ENCODE results near the gene NGEF. TPM values are rescaled to one million over a fixed set of nuclear protein-coding genes. Genes with fewer than 3 reads are reported as not detected.
A peak's percentile ranks its signal among the peaks of the same experiment; 100 is the strongest.

Gene NGEF
- total and polyA plus RNA-seq, 8 donors: 2.6 to 30.9 (median 5.9) TPM

GRCh38 chr2:232900811-232901735 lies 112.0 kb downstream of the NGEF start:
- DNase-seq: peak in 1 of 2 donors; percentile 20
- H3K27me3 ChIP-seq: peaks cover 0 to 14% (median 0%) of the 10 kb centered on the region in 3 donors
- H3K9me3 ChIP-seq: no peaks in the 10 kb centered on the region
- intact Hi-C loops (cut with DNase I; ENCODE audit: low total_unique reads): no loop called here
- 70 to 84% (median 79%) methylated on average over 35 to 43 of the region's 43 CpGs for WGBS, 5 donors
- H3K4me1 ChIP-seq: no peaks in the 10 kb centered on the region
- TF ChIP-seq CTCF (IDR thresholded peaks at IDR 0.05): no peak
- TF ChIP-seq POLR2AphosphoS5 (IDR thresholded peaks at IDR 0.05): no peak
- no peak for TF ChIP-seq POLR2A (IDR thresholded peaks at IDR 0.05)
- TF ChIP-seq EP300 (IDR thresholded peaks at IDR 0.05): no peak
- H3K27ac ChIP-seq: no peak overlapping the region
- no peak overlapping the region for H3K4me3 ChIP-seq
- H3K36me3 ChIP-seq: no peaks in the 10 kb centered on the region

GRCh38 chr2:232898592-232899543 lies 114.2 kb downstream of the NGEF start:
- intact Hi-C loops (cut with DNase I; ENCODE audit: low total_unique reads): no loop called here
- Histone ChIP-seq H3K4me3 (no peak overlapping the region), H3K27me3 (peaks cover 0 to 19% (median 0%) of the 10 kb centered on the region in 3 donors), H3K9me3 (no peaks in the 10 kb centered on the region), H3K4me1 (no peaks in the 10 kb centered on the region), H3K27ac (no peak overlapping the region), H3K36me3 (no peaks in the 10 kb centered on the region)
- 63 to 77% (median 73%) methylated on average over 18 of the region's 18 CpGs for WGBS, 5 donors
- peak in 1 of 4 donors; percentile 15 for TF ChIP-seq POLR2A (IDR thresholded peaks at IDR 0.05)
- TF ChIP-seq CTCF (IDR thresholded peaks at IDR 0.05): no peak
- peak; percentile 14 to 74 for DNase-seq

DNA sequence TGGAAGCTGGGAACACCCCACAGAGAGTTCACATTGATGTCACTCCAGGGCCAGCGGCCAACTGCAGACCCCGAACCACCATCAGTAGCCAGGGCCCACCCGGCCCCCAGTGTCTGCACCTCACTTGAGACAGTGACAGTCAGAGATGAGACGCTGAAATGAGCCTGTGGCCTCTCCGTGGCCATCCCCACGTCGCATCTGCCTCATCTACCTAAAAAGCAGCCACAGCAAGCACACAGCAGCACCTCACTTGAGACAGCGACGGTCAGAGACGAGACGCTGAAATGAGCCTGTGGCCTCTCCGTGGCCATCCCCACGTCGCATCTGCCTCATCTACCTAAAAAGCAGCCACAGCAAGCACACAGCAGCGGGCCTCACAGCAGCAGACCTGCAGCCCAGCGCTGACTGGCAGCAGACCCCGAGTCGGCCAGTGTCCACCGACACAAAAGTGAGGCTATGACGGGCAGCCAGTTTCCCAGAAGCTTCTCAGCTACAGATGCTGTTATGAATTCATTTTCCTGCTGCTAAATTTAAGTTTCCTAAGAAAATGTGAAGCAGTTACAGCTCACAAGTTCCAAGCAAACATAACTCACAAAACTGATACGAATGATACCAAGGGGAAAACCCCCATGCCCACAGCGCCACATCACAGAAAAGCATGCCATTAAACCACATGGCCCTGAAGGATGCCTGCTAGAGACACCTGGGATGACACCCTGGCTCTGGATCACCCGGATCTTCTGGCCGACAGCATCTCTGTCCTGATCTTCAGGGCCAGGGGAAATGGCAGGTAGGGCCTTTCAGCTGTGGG lies 115.3 kb downstream of the NGEF start:
- H3K36me3 ChIP-seq: peaks cover 0 to under 1% (median 0%) of the 10 kb centered on the region in 4 donors
- no peak overlapping the region for H3K27ac ChIP-seq
- H3K4me1 ChIP-seq: no peaks in the 10 kb centered on the region
- H3K27me3 ChIP-seq: peaks cover 0 to 28% (median 0%) of the 10 kb centered on the region in 3 donors
- no peak overlapping the region for H3K4me3 ChIP-seq
- peak in 1 of 2 donors; percentile 22 for DNase-seq
- intact Hi-C loops (cut with DNase I; ENCODE audit: low total_unique reads): no loop called here
- TF ChIP-seq POLR2A (IDR thresholded peaks at IDR 0.05) (no peak), EP300 (IDR thresholded peaks at IDR 0.05) (no peak), POLR2AphosphoS5 (IDR thresholded peaks at IDR 0.05) (no peak), CTCF (IDR thresholded peaks at IDR 0.05) (no peak)
- no peaks in the 10 kb centered on the region for H3K9me3 ChIP-seq
- 87 to 92% (median 91%) methylated on average over 15 to 24 of the region's 24 CpGs for WGBS, 5 donors
